Panc1 (cell line): ENCODE data around the gene PDE4B. TPM values are rescaled to one million over a fixed set of nuclear protein-coding genes. Genes with fewer than 3 reads are reported as not detected.

Experiments used
- ATAC-seq: fragments of 200-7000 bp; cut with Tn5 transposase; 2 replicates; pipeline ENCODE4 v1.9.1; 2020; ENCODE audit warnings: mild to moderate bottlenecking, moderate library complexity
- BruUV-seq: library from RNA; stranded (reverse); fragments of 400-500 nt; replicated peaks from 2 replicates; lab custom pipeline; 2021; lab: Mats Ljungman, UMichigan
- CTCF ChIA-PET: fragments of 300-600 bp; sonication (Branson Sonifier 250); formaldehyde crosslinking; loops from one replicate; lab custom pipeline; 2022; ENCODE audit warnings: antibody characterized with exemption; lab: Charles Lee
- POLR2A ChIA-PET: fragments of 300-600 bp; sonication (Branson Sonifier 250); formaldehyde crosslinking; loops from one replicate; lab custom pipeline; 2022; ENCODE audit warnings: antibody characterized with exemption; lab: Charles Lee
- DNase-seq: peaks from one replicate; pipeline ENCODE4 v3.0.0-alpha.2; 2010; ENCODE audit warnings: low read depth, low spot score
- H3K27ac ChIP-seq: 2 replicates; pipeline ENCODE4 v1.5.1; 2011; ENCODE audit warnings: mild to moderate bottlenecking, low read length, inconsistent platforms
- H3K27me3 ChIP-seq: fragments of 200-500 bp; sonication (Bioruptor generic); 2 replicates; pipeline ENCODE4 v1.6.0; 2014; ENCODE audit warnings: low read length, inconsistent platforms; ENCODE audit not compliant: control insufficient read depth, insufficient read depth
- H3K36me3 ChIP-seq: fragments of 200-500 bp; sonication (Bioruptor generic); 2 replicates; pipeline ENCODE4 v1.5.1; 2014; ENCODE audit warnings: inconsistent platforms, mild to moderate bottlenecking, low read length, moderate library complexity; ENCODE audit not compliant: control insufficient read depth, insufficient read depth
- H3K4me1 ChIP-seq: 2 replicates; pipeline ENCODE4 v1.5.1; 2011; ENCODE audit warnings: inconsistent platforms, mild to moderate bottlenecking, low read length, moderate library complexity; ENCODE audit not compliant: control insufficient read depth, insufficient read depth
- H3K4me3 ChIP-seq, 2 experiments: 2 replicates each; pipeline ENCODE4 v1.5.1; 2011 to 2012; ENCODE audit warnings: low read depth in 2 of 2, low read length in 2 of 2, mild to moderate bottlenecking in 2 of 2, inconsistent platforms in 1 of 2, moderate library complexity in 1 of 2
- H3K9me3 ChIP-seq: fragments of 200-500 bp; sonication (Bioruptor generic); 2 replicates; pipeline ENCODE4 v1.5.1; 2014; ENCODE audit warnings: low read depth, mild to moderate bottlenecking, inconsistent platforms, low read length, moderate library complexity; ENCODE audit not compliant: control insufficient read depth, insufficient read depth
- CTCF ChIP-seq: fragments of 450-650 bp; IDR thresholded peaks from 2 replicates; pipeline ENCODE4 v1.5.1; 2017; ENCODE audit warnings: mild to moderate bottlenecking
- POLR2AphosphoS5 ChIP-seq: IDR thresholded peaks from 2 replicates; pipeline ENCODE4 v1.6.1; 2012; ENCODE audit warnings: mild to moderate bottlenecking, low read depth, low read length, moderate library complexity
- SIN3A ChIP-seq: IDR thresholded peaks from 2 replicates; pipeline ENCODE4 v1.6.1; 2012; ENCODE audit warnings: low read depth, mild to moderate bottlenecking, low read length, moderate library complexity, borderline replicate concordance; ENCODE audit not compliant: insufficient read depth
- TCF7L2 ChIP-seq: IDR thresholded peaks from 2 replicates; pipeline ENCODE4 v1.6.1; 2011; ENCODE audit warnings: mild to moderate bottlenecking, low read depth, low read length, inconsistent platforms
- in situ Hi-C: cut with HindIII; loops from 2 replicates; pipeline ENCODE4 v1.10.0; 2016; ENCODE audit warnings: low sequenced_read_pairs, low pct_unique_long_range_greater_than_20kb
- intact Hi-C: fragments of 100-400 bp; cut with micrococcal nuclease; formaldehyde crosslinking; loops from one replicate; pipeline ENCODE4 v1.10.0; 2022; ENCODE audit not compliant: unreplicated experiment
- total RNA-seq: library from RNA; stranded (reverse); gene quantifications from one replicate; pipeline ENCODE4 v1.2.1, GENCODE V29; 2021; ENCODE audit not compliant: unreplicated experiment
- TF ChIP-seq, protein P1 (sequence below), 2 experiments: IDR thresholded peaks; 2 replicates each; pipeline ENCODE4 v1.6.1; 2011 to 2012; ENCODE audit warnings: low read depth in 2 of 2, control low read depth in 1 of 2, low read length in 1 of 2, mild to moderate bottlenecking in 1 of 2, moderate library complexity in 1 of 2; ENCODE audit not compliant: insufficient read depth in 1 of 2

Gene PDE4B
- total RNA-seq, 1 experiment from 2014 or later: 0.26 TPM

- DNase-seq: no peak
- H3K27me3 ChIP-seq: no peaks in the 10 kb centered on the region
- TF ChIP-seq TCF7L2 (no peak), POLR2AphosphoS5 (no peak), SIN3A (no peak), CTCF (no peak)
- TF ChIP-seq, protein P1, sequence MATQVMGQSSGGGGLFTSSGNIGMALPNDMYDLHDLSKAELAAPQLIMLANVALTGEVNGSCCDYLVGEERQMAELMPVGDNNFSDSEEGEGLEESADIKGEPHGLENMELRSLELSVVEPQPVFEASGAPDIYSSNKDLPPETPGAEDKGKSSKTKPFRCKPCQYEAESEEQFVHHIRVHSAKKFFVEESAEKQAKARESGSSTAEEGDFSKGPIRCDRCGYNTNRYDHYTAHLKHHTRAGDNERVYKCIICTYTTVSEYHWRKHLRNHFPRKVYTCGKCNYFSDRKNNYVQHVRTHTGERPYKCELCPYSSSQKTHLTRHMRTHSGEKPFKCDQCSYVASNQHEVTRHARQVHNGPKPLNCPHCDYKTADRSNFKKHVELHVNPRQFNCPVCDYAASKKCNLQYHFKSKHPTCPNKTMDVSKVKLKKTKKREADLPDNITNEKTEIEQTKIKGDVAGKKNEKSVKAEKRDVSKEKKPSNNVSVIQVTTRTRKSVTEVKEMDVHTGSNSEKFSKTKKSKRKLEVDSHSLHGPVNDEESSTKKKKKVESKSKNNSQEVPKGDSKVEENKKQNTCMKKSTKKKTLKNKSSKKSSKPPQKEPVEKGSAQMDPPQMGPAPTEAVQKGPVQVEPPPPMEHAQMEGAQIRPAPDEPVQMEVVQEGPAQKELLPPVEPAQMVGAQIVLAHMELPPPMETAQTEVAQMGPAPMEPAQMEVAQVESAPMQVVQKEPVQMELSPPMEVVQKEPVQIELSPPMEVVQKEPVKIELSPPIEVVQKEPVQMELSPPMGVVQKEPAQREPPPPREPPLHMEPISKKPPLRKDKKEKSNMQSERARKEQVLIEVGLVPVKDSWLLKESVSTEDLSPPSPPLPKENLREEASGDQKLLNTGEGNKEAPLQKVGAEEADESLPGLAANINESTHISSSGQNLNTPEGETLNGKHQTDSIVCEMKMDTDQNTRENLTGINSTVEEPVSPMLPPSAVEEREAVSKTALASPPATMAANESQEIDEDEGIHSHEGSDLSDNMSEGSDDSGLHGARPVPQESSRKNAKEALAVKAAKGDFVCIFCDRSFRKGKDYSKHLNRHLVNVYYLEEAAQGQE (IDR thresholded peaks at IDR 0.05; ENCODE audit: insufficient read depth in 1 of 2, low read depth in 2 of 2, low read length in 1 of 2): no peak
- H3K36me3 ChIP-seq: no peaks in the 10 kb centered on the region
- CTCF ChIA-PET: no interaction called here
- no peak overlapping the region for H3K27ac ChIP-seq
- no peaks in the 10 kb centered on the region for H3K9me3 ChIP-seq
- H3K4me1 ChIP-seq: no peaks in the 10 kb centered on the region; the same call in 1 of the 2 replicates
- BruUV-seq: no TSS peak
- POLR2A ChIA-PET: no interaction called here
- intact Hi-C loops: no loop called here
- in situ Hi-C loops: no loop called here
- no peak overlapping the region for H3K4me3 ChIP-seq
- no peak for ATAC-seq
Measured at GRCh38 chr1:66315671-66316070, 523.0 kb downstream of the PDE4B start.

DNA sequence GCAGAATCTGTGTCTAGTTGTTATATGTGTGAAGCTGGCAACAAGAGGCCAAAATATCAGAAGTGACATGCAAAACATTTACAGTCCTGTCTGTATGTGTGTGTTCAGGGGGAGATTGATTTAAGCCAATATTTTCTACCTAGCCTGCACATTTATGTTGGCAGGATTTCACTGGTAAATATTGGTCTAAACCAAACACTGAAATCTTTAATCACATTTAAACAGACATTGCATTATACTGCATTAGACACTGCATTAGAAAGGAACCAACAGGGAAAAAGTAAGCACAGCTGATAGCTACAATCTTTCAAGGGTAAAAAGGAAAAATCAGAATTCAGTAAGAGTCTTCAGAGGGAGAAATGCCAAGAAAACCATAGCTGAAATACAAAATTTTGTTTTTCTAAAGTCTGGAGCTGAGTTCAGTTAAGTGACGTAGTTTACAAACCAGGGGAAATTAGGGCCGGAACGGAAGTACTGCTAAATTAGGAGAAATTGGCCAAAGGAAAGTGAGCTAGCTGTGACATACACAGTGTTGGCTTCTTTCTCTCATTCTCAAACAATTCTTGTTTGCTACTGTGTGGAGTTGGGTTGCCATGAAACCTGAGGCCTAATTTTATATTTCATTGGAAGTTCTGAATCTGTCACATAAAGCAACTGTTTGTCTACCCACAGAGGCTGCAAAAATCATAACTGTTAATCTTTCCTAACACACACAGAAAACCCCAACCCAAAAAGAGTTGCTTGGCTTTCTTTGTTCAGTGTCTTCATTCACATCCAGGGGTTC is 524.0 kb downstream of the PDE4B start:
- no TSS peak for BruUV-seq
- H3K36me3 ChIP-seq: no peaks in the 10 kb centered on the region
- POLR2A ChIA-PET: no interaction called here

More for the DNA sequence above, 524.0 kb downstream of the PDE4B start:
- Histone ChIP-seq H3K4me1 (no peaks in the 10 kb centered on the region; the same call in 1 of the 2 replicates), H3K27ac (no peak overlapping the region), H3K4me3 (no peak overlapping the region), H3K9me3 (no peaks in the 10 kb centered on the region), H3K27me3 (no peaks in the 10 kb centered on the region)
- CTCF ChIA-PET: no interaction called here
- ATAC-seq (no peak), DNase-seq (no peak)
- in situ Hi-C loops (no loop called here), intact Hi-C loops (no loop called here)
- TF ChIP-seq CTCF: no peak
- TF ChIP-seq TCF7L2: no peak
- TF ChIP-seq POLR2AphosphoS5: no peak
- TF ChIP-seq, protein P1 (IDR thresholded peaks at IDR 0.05; ENCODE audit: insufficient read depth in 1 of 2, low read depth in 2 of 2, low read length in 1 of 2): no peak
- no peak for TF ChIP-seq SIN3A
